B cell (primary cell): ENCODE results near the gene SDC4. TPM values are rescaled to one million over a fixed set of nuclear protein-coding genes. Genes with fewer than 3 reads are reported as not detected.

ENCODE experiments used
- ATAC-seq: fragments of 200-7000 bp; cut with Tn5 transposase; one replicate; pipeline ENCODE4 v1.10.0; 2021; ENCODE audit warnings: low read depth, mild to moderate bottlenecking, moderate number of reproducible peaks, moderate library complexity
- CTCF ChIA-PET: fragments of 350-600 bp; sonication (Branson Sonifier 250); formaldehyde crosslinking; loops from one replicate; lab custom pipeline; 2021; ENCODE audit warnings: antibody characterized with exemption, inconsistent platforms; lab: Charles Lee
- POLR2A ChIA-PET: fragments of 350-600 bp; sonication (Branson Sonifier 250); formaldehyde crosslinking; loops from one replicate; lab custom pipeline; 2021; ENCODE audit warnings: antibody characterized with exemption; lab: Charles Lee
- DNase-seq: peaks from one replicate; pipeline ENCODE4 v3.0.0; 2013
- H2AFZ ChIP-seq: 2 replicates; pipeline ENCODE4 v1.6.1; 2012; ENCODE audit warnings: mild to moderate bottlenecking, low read depth, low read length; ENCODE audit not compliant: insufficient read depth, poor library complexity, severe bottlenecking
- H3K27ac ChIP-seq, 2 donors: 1 replicate in 1 of 2; 2 replicates in 1 of 2; pipeline ENCODE4 v1.5.1; 2012 to 2013; ENCODE audit warnings: low read length in 2 of 2, mild to moderate bottlenecking in 2 of 2, moderate library complexity in 1 of 2
- H3K27me3 ChIP-seq, 4 experiments: fragments of 200-600 bp in 1 of 4; sonication (generic) in 1 of 4; replicated peaks in 1 of 4; 1 replicate in 2 of 4; 2 replicates in 2 of 4; pipeline versions ENCODE4 v1.6.1 to v1.7.0; 2013 to 2016; ENCODE audit warnings: low read length in 3 of 4, mild to moderate bottlenecking in 2 of 4, mixed read lengths in 1 of 4, moderate library complexity in 1 of 4; ENCODE audit not compliant: insufficient read depth in 4 of 4, control insufficient read depth in 3 of 4; ENCODE audit errors: control extremely low read depth in 1 of 4
- H3K36me3 ChIP-seq, 2 experiments: replicated peaks in 1 of 2; 1 replicate in 1 of 2; 2 replicates in 1 of 2; pipeline versions ENCODE4 v1.6.1 to v1.7.1; 2013; ENCODE audit warnings: low read length in 1 of 2; ENCODE audit not compliant: insufficient read depth in 2 of 2, control insufficient read depth in 1 of 2; ENCODE audit errors: control extremely low read depth in 1 of 2, extremely low read depth in 1 of 2
- H3K4me1 ChIP-seq, 2 donors: fragments of 200-600 bp in 1 of 2; sonication (generic) in 1 of 2; 1 replicate in 1 of 2; 2 replicates in 1 of 2; pipeline versions ENCODE4 v1.5.1 to v1.6.1; 2013 to 2017; ENCODE audit warnings: low read length in 2 of 2; ENCODE audit not compliant: control insufficient read depth in 2 of 2, insufficient read depth in 2 of 2
- H3K4me2 ChIP-seq: replicated peaks from 2 replicates; pipeline ENCODE3; 2012; ENCODE audit warnings: mild to moderate bottlenecking, low read depth, low read length; ENCODE audit not compliant: poor library complexity, severe bottlenecking
- H3K4me3 ChIP-seq, 5 experiments: fragments of 200-600 bp in 1 of 5; sonication (generic) in 1 of 5; 1 replicate in 3 of 5; 2 replicates in 2 of 5; pipeline versions ENCODE4 v1.5.1 to v1.7.0; 2011 to 2016; ENCODE audit warnings: low read length in 4 of 5, mild to moderate bottlenecking in 4 of 5, low read depth in 2 of 5, control low read depth in 1 of 5, moderate library complexity in 1 of 5; ENCODE audit not compliant: insufficient read depth in 1 of 5; ENCODE audit errors: control extremely low read depth in 1 of 5, extremely low read depth in 1 of 5
- H3K79me2 ChIP-seq: fragments of 200-600 bp; sonication (generic); one replicate; pipeline ENCODE4 v1.6.0; 2016; ENCODE audit warnings: low read length; ENCODE audit not compliant: control insufficient read depth, insufficient read depth
- H3K9ac ChIP-seq: fragments of 200-600 bp; sonication (generic); 2 replicates; pipeline ENCODE4 v1.6.1; 2017; ENCODE audit warnings: mild to moderate bottlenecking, low read length, moderate library complexity
- H3K9me3 ChIP-seq, 3 donors: one replicate each; pipeline versions ENCODE4 v1.6.1 to v1.7.1; 2013; ENCODE audit warnings: low read length in 2 of 3; ENCODE audit not compliant: control insufficient read depth in 2 of 3, insufficient read depth in 1 of 3; ENCODE audit errors: control extremely low read depth in 1 of 3
- H4K20me1 ChIP-seq: 2 replicates; pipeline ENCODE4 v1.6.0; 2012; ENCODE audit warnings: mild to moderate bottlenecking, low read length; ENCODE audit not compliant: insufficient read depth, control insufficient read depth, poor library complexity, severe bottlenecking
- H3K27ac Mint-ChIP-seq: one replicate; pipeline ENCODE4 v1.8.0; 2021; ENCODE audit warnings: mixed read lengths
- H3K27me3 Mint-ChIP-seq: one replicate; pipeline ENCODE4 v1.8.0; 2021; ENCODE audit warnings: mixed read lengths
- H3K4me1 Mint-ChIP-seq: one replicate; pipeline ENCODE4 v1.8.0; 2021; ENCODE audit warnings: mixed read lengths
- H3K4me3 Mint-ChIP-seq: one replicate; pipeline ENCODE4 v1.8.0; 2021; ENCODE audit warnings: mixed read lengths
- H3K9me3 Mint-ChIP-seq: one replicate; pipeline ENCODE4 v1.8.0; 2022; ENCODE audit warnings: mixed read lengths; ENCODE audit not compliant: insufficient read depth
- EZH2 ChIP-seq: IDR thresholded peaks from 2 replicates; pipeline ENCODE4 v1.6.1; 2012; ENCODE audit warnings: borderline replicate concordance, low read depth, mild to moderate bottlenecking, moderate library complexity, low read length; ENCODE audit not compliant: insufficient read depth, poor library complexity, severe bottlenecking
- WGBS: methylation state at CpG from one replicate; pipeline ENCODE4 v1.1.5; 2013; ENCODE audit warnings: missing lambda C conversion rate; ENCODE audit not compliant: insufficient coverage; 5-methylcytosine and 5-hydroxymethylcytosine counted together
- intact Hi-C: fragments of 100-400 bp; cut with micrococcal nuclease; formaldehyde crosslinking; loops from one replicate; pipeline ENCODE4 v1.10.0; 2022
- polyA plus RNA-seq: library from polyadenylated mRNA; depleted of rRNA; stranded (reverse); fragments of >200 nt; gene quantifications from 2 replicates; pipeline ENCODE4 v1.2.3, GENCODE V29; 2012
- total RNA-seq, 2 donors: library from RNA; stranded (reverse); fragments of 120-200 nt in 1 of 2; gene quantifications; 1 replicate in 1 of 2; 2 replicates in 1 of 2; pipeline versions ENCODE4 v1.2.3 to v1.2.4, GENCODE V29; 2013 to 2022
- TF ChIP-seq, protein P1 (sequence below): fragments of 200-600 bp; IDR thresholded peaks from one replicate; pipeline ENCODE4 v1.8.0; 2022; ENCODE audit warnings: antibody characterized with exemption, mild to moderate bottlenecking

SDC4 gene
- total and polyA plus RNA-seq, 2 donors (not counting 1 experiment from before 2014, with no cell fraction given): 0.04 TPM; not detected in 1

DNA sequence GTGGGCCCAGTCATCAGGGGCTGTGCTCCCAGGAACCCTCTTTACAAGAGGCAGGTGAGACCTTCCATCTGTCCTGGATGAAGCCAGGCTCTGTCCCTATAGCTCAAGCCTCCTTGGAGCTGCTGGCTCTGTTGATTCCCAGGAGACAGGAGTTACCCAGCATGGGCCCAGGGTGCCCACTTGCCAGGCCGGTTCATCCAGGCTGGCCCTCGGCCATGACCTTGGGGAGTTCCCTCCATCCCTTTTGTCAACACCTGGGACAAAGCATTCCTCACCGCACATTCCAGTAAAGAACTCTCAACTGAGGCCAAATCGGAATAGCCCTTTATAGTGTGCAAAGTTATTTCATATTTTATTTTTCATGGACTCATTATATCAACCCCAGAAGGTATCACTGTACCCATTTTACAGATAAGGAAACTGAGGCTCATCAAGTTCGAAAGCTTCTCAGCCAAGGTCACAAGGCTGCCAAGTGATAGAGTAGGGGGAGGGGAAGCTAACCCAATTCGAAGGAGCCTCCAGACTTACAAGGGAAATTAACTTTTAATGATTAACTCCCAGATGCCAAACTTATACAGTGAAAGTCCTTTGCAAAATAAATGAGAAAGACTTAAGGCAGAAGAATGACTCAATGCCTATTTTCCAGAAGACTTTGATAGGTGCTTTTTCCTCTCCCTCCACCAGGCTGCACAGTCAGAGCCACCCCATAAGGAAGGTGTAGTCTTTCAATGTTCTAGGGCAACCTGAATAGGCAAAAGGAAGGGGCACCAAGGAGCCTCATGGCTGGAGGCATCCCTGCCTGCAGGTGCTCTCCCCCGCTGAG is 18.5 kb downstream of the SDC4 start:
- ATAC-seq: no peak
- no peak overlapping the region for H3K27ac Mint-ChIP-seq
- CTCF ChIA-PET: interaction anchor here (1.4 kb wide), 1 partner anchor 37 kb away, joined by 3 read pairs; no protein-coding TSS in a partner anchor

DNA sequence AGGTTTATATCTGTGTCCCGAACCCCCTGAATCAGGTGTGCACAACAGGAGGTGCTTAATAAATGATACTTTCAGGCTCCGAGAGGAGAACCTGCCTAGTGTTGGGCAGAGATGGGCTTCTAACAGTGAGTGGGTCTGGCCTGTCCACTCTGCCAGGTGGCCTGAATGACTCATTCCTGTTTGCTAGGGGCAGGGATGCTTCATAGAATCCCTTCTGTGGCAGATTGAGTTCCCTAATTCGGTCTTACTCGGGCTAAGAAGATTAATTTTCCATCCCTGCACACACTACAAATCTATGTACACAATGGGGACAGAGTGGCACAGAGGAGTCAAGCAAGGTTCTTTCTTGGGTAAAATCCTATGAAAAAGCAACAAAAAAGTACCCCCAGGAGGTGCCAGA is 19.8 kb downstream of the SDC4 start:
- no peak overlapping the region for H3K27ac ChIP-seq
- TF ChIP-seq EZH2: no peak
- TF ChIP-seq, protein P1, sequence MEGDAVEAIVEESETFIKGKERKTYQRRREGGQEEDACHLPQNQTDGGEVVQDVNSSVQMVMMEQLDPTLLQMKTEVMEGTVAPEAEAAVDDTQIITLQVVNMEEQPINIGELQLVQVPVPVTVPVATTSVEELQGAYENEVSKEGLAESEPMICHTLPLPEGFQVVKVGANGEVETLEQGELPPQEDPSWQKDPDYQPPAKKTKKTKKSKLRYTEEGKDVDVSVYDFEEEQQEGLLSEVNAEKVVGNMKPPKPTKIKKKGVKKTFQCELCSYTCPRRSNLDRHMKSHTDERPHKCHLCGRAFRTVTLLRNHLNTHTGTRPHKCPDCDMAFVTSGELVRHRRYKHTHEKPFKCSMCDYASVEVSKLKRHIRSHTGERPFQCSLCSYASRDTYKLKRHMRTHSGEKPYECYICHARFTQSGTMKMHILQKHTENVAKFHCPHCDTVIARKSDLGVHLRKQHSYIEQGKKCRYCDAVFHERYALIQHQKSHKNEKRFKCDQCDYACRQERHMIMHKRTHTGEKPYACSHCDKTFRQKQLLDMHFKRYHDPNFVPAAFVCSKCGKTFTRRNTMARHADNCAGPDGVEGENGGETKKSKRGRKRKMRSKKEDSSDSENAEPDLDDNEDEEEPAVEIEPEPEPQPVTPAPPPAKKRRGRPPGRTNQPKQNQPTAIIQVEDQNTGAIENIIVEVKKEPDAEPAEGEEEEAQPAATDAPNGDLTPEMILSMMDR: no peak
- no peaks in the 10 kb centered on the region for H3K36me3 ChIP-seq
- intact Hi-C loops: no loop called here
- POLR2A ChIA-PET: no interaction called here
- DNase-seq: no peak
- H3K9ac ChIP-seq: no peak overlapping the region
- H3K4me2 ChIP-seq: no peak overlapping the region
- peaks cover 0 to 2% (median 0%) of the 10 kb centered on the region in 4 experiments for H3K27me3 ChIP-seq
- peaks cover 4 to 6% of the 10 kb centered on the region in 2 donors for H3K4me1 ChIP-seq
- H3K4me3 ChIP-seq: no peak overlapping the region
- Mint-ChIP-seq H3K4me1 (peaks cover 10% of the 10 kb centered on the region), H3K4me3 (no peak overlapping the region), H3K27ac (no peak overlapping the region), H3K27me3 (no peaks in the 10 kb centered on the region), H3K9me3 (no peaks in the 10 kb centered on the region)
- H3K9me3 ChIP-seq: no peaks in the 10 kb centered on the region
- CTCF ChIA-PET: interaction anchor here (0.7 to 1.4 kb wide), 3 partner anchors 36 to 442 kb away, joined by 3 read pairs; no protein-coding TSS in a partner anchor
- H4K20me1 ChIP-seq: no peaks in the 10 kb centered on the region
- no peak overlapping the region for H2AFZ ChIP-seq
- ATAC-seq: no peak
- H3K79me2 ChIP-seq: no peaks in the 10 kb centered on the region
- 95% methylated on average over 4 of the region's 4 CpGs for WGBS

More for the DNA sequence above, 18.5 kb downstream of the SDC4 start:
- H3K36me3 ChIP-seq: no peaks in the 10 kb centered on the region
- H3K79me2 ChIP-seq: no peaks in the 10 kb centered on the region
- DNase-seq: no peak
- H3K9me3 Mint-ChIP-seq: no peaks in the 10 kb centered on the region
- no peak overlapping the region for H3K4me2 ChIP-seq
- H3K4me3 Mint-ChIP-seq: no peak overlapping the region
- H3K27ac ChIP-seq: no peak overlapping the region
- H3K9ac ChIP-seq: no peak overlapping the region
- no peak overlapping the region for H3K4me3 ChIP-seq
- H3K4me1 Mint-ChIP-seq: peaks cover 10% of the 10 kb centered on the region
- H3K27me3 ChIP-seq: peaks cover 0 to 2% (median 0%) of the 10 kb centered on the region in 4 experiments
- H4K20me1 ChIP-seq: no peaks in the 10 kb centered on the region
- 91% methylated on average over 3 of the region's 7 CpGs for WGBS
- POLR2A ChIA-PET: no interaction called here
- TF ChIP-seq EZH2: no peak
- TF ChIP-seq, protein P1: no peak
- H3K4me1 ChIP-seq: peaks cover 4 to 6% of the 10 kb centered on the region in 2 donors
- no peaks in the 10 kb centered on the region for H3K9me3 ChIP-seq
- intact Hi-C loops: no loop called here
- H3K27me3 Mint-ChIP-seq: no peaks in the 10 kb centered on the region
- no peak overlapping the region for H2AFZ ChIP-seq
